ENCODE results near the gene EDN2. TPM values are rescaled to one million over a fixed set of nuclear protein-coding genes. Genes with fewer than 3 reads are reported as not detected.

Gene EDN2
- total RNA-seq, 2 donors from 2014 or later, result not detected

DNA sequence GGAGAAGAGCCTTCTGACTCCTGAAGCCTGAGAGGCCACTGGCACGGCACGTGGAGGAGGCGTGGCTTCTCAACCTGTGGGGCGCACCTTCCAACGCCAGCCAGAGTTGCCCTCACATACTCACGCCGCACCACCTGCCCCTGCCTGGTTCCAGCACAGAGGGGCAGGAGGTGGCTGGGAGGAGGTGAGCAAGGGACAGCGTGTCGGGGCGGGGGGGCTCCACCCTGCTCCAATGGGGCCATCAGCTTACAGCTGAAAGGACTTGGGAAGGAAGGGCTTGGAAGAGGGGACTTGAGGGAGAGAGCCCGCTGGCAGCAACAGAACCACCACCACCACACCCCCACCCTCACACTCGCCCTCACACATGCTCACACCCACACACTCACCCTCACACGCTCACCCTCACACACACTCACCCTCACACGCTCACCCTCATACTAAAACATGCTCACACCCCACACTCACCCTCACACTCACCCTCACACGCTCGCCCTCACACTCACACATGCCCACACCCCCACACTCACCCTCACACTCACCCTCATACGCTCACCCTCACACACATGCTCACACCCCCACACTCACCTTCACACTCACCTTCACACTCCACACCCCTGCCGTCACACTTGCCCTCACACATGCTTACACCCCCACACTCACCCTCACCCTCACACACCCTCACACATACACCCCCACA, 41.6 kb upstream of the EDN2 start:
- TF ChIP-seq CTCF (IDR thresholded peaks at IDR 0.05), result no peak
- Histone ChIP-seq H3K27me3 (replicated peaks; ENCODE audit: insufficient read depth) (no peaks in the 10 kb centered on the region), H3K4me1 (ENCODE audit: control insufficient read depth in 1 of 2, low read depth in 2 of 2) (no peaks in the 10 kb centered on the region), H3K36me3 (no peaks in the 10 kb centered on the region), H3K9me3 (no peaks in the 10 kb centered on the region), H3K4me3 (no peak overlapping the region), H3K27ac (no peak overlapping the region)
- DNase-seq (ENCODE audit: low spot score) (no peak), ATAC-seq (ENCODE audit: insufficient number of reproducible peaks, low FRiP score, low read depth) (no peak)

- H3K4me3 ChIP-seq, result no peak overlapping the region
- no peak overlapping the region for H3K27ac ChIP-seq
- no peak for TF ChIP-seq CTCF (IDR thresholded peaks at IDR 0.05)
- H3K9me3 ChIP-seq, result no peaks in the 10 kb centered on the region
- no peaks in the 10 kb centered on the region for H3K4me1 ChIP-seq (ENCODE audit: control insufficient read depth in 1 of 2, low read depth in 2 of 2)
- DNase-seq (ENCODE audit: low spot score) (no peak), ATAC-seq (ENCODE audit: insufficient number of reproducible peaks, low FRiP score, low read depth) (no peak)
- H3K27me3 ChIP-seq (replicated peaks; ENCODE audit: insufficient read depth), result no peaks in the 10 kb centered on the region
- no peaks in the 10 kb centered on the region for H3K36me3 ChIP-seq
These were observed 40.5 kb upstream of the EDN2 start for GRCh38 chr1:41524676-41525675.

- no peak for TF ChIP-seq CTCF (IDR thresholded peaks at IDR 0.05)
- DNase-seq (ENCODE audit: low spot score) (no peak), ATAC-seq (ENCODE audit: insufficient number of reproducible peaks, low FRiP score, low read depth) (no peak)
- Histone ChIP-seq H3K36me3 (no peaks in the 10 kb centered on the region), H3K9me3 (no peaks in the 10 kb centered on the region), H3K4me3 (no peak overlapping the region), H3K4me1 (ENCODE audit: control insufficient read depth in 1 of 2, low read depth in 2 of 2) (no peaks in the 10 kb centered on the region), H3K27me3 (replicated peaks; ENCODE audit: insufficient read depth) (no peaks in the 10 kb centered on the region), H3K27ac (no peak overlapping the region)
These were observed 39.6 kb upstream of the EDN2 start for GRCh38 chr1:41523949-41524675.

GRCh38 chr1:41523071-41523470, 38.6 kb upstream of the EDN2 start:
- H3K27ac ChIP-seq, result no peak overlapping the region
- DNase-seq (ENCODE audit: low spot score), result no peak
- TF ChIP-seq CTCF (IDR thresholded peaks at IDR 0.05), result no peak
- no peaks in the 10 kb centered on the region for H3K36me3 ChIP-seq
- no peaks in the 10 kb centered on the region for H3K9me3 ChIP-seq
- H3K27me3 ChIP-seq (replicated peaks; ENCODE audit: insufficient read depth), result no peaks in the 10 kb centered on the region
- no peak for ATAC-seq (ENCODE audit: insufficient number of reproducible peaks, low FRiP score, low read depth)
- no peak overlapping the region for H3K4me3 ChIP-seq
- no peaks in the 10 kb centered on the region for H3K4me1 ChIP-seq (ENCODE audit: control insufficient read depth in 1 of 2, low read depth in 2 of 2)

- no peak for TF ChIP-seq CTCF (IDR thresholded peaks at IDR 0.05)
- no peak for ATAC-seq (ENCODE audit: insufficient number of reproducible peaks, low FRiP score, low read depth)
These were observed 37.3 kb upstream of the EDN2 start for GRCh38 chr1:41521766-41522165.

More at GRCh38 chr1:41521766-41522165, 37.3 kb upstream of the EDN2 start:
- Histone ChIP-seq H3K27me3 (replicated peaks; ENCODE audit: insufficient read depth) (no peaks in the 10 kb centered on the region), H3K27ac (no peak overlapping the region), H3K9me3 (no peaks in the 10 kb centered on the region), H3K4me3 (no peak overlapping the region), H3K4me1 (ENCODE audit: control insufficient read depth in 1 of 2, low read depth in 2 of 2) (peaks cover 4 to 5% of the 10 kb centered on the region in 2 donors), H3K36me3 (no peaks in the 10 kb centered on the region)
- no peak for DNase-seq (ENCODE audit: low spot score)
